ENCODE measurements around the gene MREG. TPM values are rescaled to one million over a fixed set of nuclear protein-coding genes. Genes with fewer than 3 reads are reported as not detected.
"Not testable (repeated sequence)": the region's sequence is repeated elsewhere in the genome, so short reads cannot be mapped to it uniquely, and the experiment has no call there.

MREG gene
- total and polyA plus RNA-seq, 4 donors: 0.87 to 3.1 (median 2.7) TPM

GRCh38 chr2:215958257-215958656, 55.1 kb downstream of the MREG start:
- 91% methylated on average over 4 of the region's 4 CpGs for WGBS
- no peaks in the 10 kb centered on the region for H3K9me3 ChIP-seq (ENCODE audit: control insufficient read depth in 4 of 4, low read length in 3 of 4)
- no peak overlapping the region for H3K9ac ChIP-seq (ENCODE audit: low read depth in 1 of 2, low read length in 2 of 2)
- no peak for TF ChIP-seq HNF4G (IDR thresholded peaks at IDR 0.05)
- no peak for TF ChIP-seq MAX (IDR thresholded peaks at IDR 0.05)
- no peak for TF ChIP-seq CTCF (IDR thresholded peaks at IDR 0.05; ENCODE audit: low read depth, low read length, missing input control)
- TF ChIP-seq TAF1 (conservative IDR thresholded peaks at IDR 0.05): no peak
- TF ChIP-seq SP1 (IDR thresholded peaks at IDR 0.05): no peak
- TF ChIP-seq JUND (IDR thresholded peaks at IDR 0.05): no peak
- TF ChIP-seq ATF3 (IDR thresholded peaks at IDR 0.05): no peak
- no peak for TF ChIP-seq REST (IDR thresholded peaks at IDR 0.05)
- TF ChIP-seq RXRA (IDR thresholded peaks at IDR 0.05): no peak
- no peak for TF ChIP-seq GABPA (IDR thresholded peaks at IDR 0.05 in 1 of 2, conservative IDR thresholded peaks at IDR 0.05 in 1 of 2)
- no peak for TF ChIP-seq FOXA1 (IDR thresholded peaks at IDR 0.05)
- no peak for TF ChIP-seq RAD21 (IDR thresholded peaks at IDR 0.05)
- TF ChIP-seq NR2F2 (IDR thresholded peaks at IDR 0.05): no peak
- H3K36me3 ChIP-seq (ENCODE audit: control insufficient read depth in 4 of 4, insufficient read depth in 3 of 4, low read depth in 1 of 4, low read length in 3 of 4): peaks cover 2 to 20% (median 13%) of the 10 kb centered on the region in 4 donors
- no peak for DNase-seq (ENCODE audit: low spot score)
- H3K27ac ChIP-seq (ENCODE audit: low read depth in 1 of 2, low read length in 2 of 2): no peak overlapping the region
- H3K4me1 ChIP-seq (ENCODE audit: control insufficient read depth in 4 of 4, insufficient read depth in 4 of 4, low read length in 3 of 4): peaks cover 1 to 12% (median 6%) of the 10 kb centered on the region in 4 donors
- no peak overlapping the region for H3K4me3 ChIP-seq (ENCODE audit: low read depth in 1 of 3, low read length in 3 of 3)
- H3K27me3 ChIP-seq (ENCODE audit: control insufficient read depth in 4 of 4, insufficient read depth in 4 of 4, low read length in 3 of 4): no peaks in the 10 kb centered on the region

- H3K9ac ChIP-seq (ENCODE audit: low read depth in 1 of 2, low read length in 2 of 2); H3K4me3 ChIP-seq (ENCODE audit: low read depth in 1 of 3, low read length in 3 of 3); H3K9me3 ChIP-seq (ENCODE audit: control insufficient read depth in 4 of 4, low read length in 3 of 4); DNase-seq (ENCODE audit: low spot score); H3K27me3 ChIP-seq (ENCODE audit: control insufficient read depth in 4 of 4, insufficient read depth in 4 of 4, low read length in 3 of 4); H3K27ac ChIP-seq (ENCODE audit: low read depth in 1 of 2, low read length in 2 of 2): not testable (repeated sequence)
- Histone ChIP-seq H3K36me3 (ENCODE audit: control insufficient read depth in 4 of 4, insufficient read depth in 3 of 4, low read depth in 1 of 4, low read length in 3 of 4) (peaks cover 2 to 20% (median 14%) of the 10 kb centered on the region in 4 donors), H3K4me1 (ENCODE audit: control insufficient read depth in 4 of 4, insufficient read depth in 4 of 4, low read length in 3 of 4) (peaks cover 1 to 12% (median 6%) of the 10 kb centered on the region in 4 donors)
- 95% methylated on average over 10 of the region's 10 CpGs for WGBS
These were observed 55.8 kb downstream of the MREG start for GRCh38 chr2:215957354-215958122.

Data from liver (tissue), 9 donors.